Small intestine (tissue), 7 donors: Measurements from ENCODE around the gene SYNE2. TPM values are rescaled to one million over a fixed set of nuclear protein-coding genes. Genes with fewer than 3 reads are reported as not detected.
"Not testable (repeated sequence)": the region's sequence is repeated elsewhere in the genome, so short reads cannot be mapped to it uniquely, and the experiment has no call there.

Experiments
- DNase-seq, 2 donors: peaks; one replicate each; pipeline versions ENCODE4 v3.0.0 to v3.0.0-alpha.2; 2013
- FAIRE-seq: peaks from 2 replicates; lab custom pipeline; 2012; peaks lifted over from hg19 to GRCh38; lab: Jason Lieb, UNC
- H3K27ac ChIP-seq, 3 donors: one replicate each; pipeline ENCODE4 v1.5.1; 2013; ENCODE audit warnings: low read length in 2 of 3, mild to moderate bottlenecking in 2 of 3, control low read depth in 1 of 3, inconsistent platforms in 1 of 3, low read depth in 1 of 3, moderate library complexity in 1 of 3
- H3K27me3 ChIP-seq, 3 donors: one replicate each; pipeline ENCODE4 v1.6.1; 2013; ENCODE audit warnings: low read length in 3 of 3, inconsistent platforms in 1 of 3; ENCODE audit not compliant: control insufficient read depth in 3 of 3, insufficient read depth in 3 of 3
- H3K36me3 ChIP-seq, 3 donors: one replicate each; pipeline ENCODE4 v1.6.1; 2013; ENCODE audit warnings: low read length in 3 of 3, inconsistent platforms in 1 of 3, low read depth in 1 of 3, mild to moderate bottlenecking in 1 of 3, moderate library complexity in 1 of 3; ENCODE audit not compliant: control insufficient read depth in 3 of 3, insufficient read depth in 2 of 3
- H3K4me1 ChIP-seq, 3 donors: one replicate each; pipeline ENCODE4 v1.6.1; 2013; ENCODE audit warnings: low read length in 2 of 3, inconsistent platforms in 1 of 3, low read depth in 1 of 3, mild to moderate bottlenecking in 1 of 3, moderate library complexity in 1 of 3; ENCODE audit not compliant: control insufficient read depth in 3 of 3, insufficient read depth in 2 of 3
- H3K4me3 ChIP-seq, 3 donors: one replicate each; pipeline ENCODE4 v1.5.1; 2013; ENCODE audit warnings: low read length in 3 of 3, control low read depth in 1 of 3, inconsistent platforms in 1 of 3, low read depth in 1 of 3, mild to moderate bottlenecking in 1 of 3, moderate library complexity in 1 of 3
- H3K9me3 ChIP-seq, 2 donors: one replicate each; pipeline ENCODE4 v1.6.1; 2013; ENCODE audit warnings: low read depth in 1 of 2, low read length in 1 of 2; ENCODE audit not compliant: control insufficient read depth in 2 of 2, insufficient read depth in 1 of 2
- WGBS, 3 donors: extraction: QIAGEN DNeasy Blood & Tissue Kit; methylation state at CpG; one replicate each; pipeline ENCODE4 v1.1.7; 2013; 5-methylcytosine and 5-hydroxymethylcytosine counted together
- polyA plus RNA-seq, 4 donors: library from polyadenylated mRNA; stranded (reverse) in 3 of 4; unstranded in 1 of 4; fragments of 200-250 nt in 3 of 4; fragments of 120-200 nt in 1 of 4; gene quantifications; one replicate each; pipeline versions ENCODE4 v1.2.1 to v1.2.3, GENCODE V29; 2013
- donor health status: healthy with polysubstance abuse.
- donor health status: control.
- donor health status: control.
- donor health status: Bipolar disorder and iron deficiency.
- donor health status: healthy.

The SYNE2 gene
- polyA plus RNA-seq, 4 donors: 13.8 to 47.4 (median 32.9) TPM

GRCh38 chr14:64037869-64038745, 185.3 kb downstream of the SYNE2 start:
- FAIRE-seq, H3K36me3 ChIP-seq, H3K9me3 ChIP-seq, H3K27ac ChIP-seq, H3K4me1 ChIP-seq, H3K4me3 ChIP-seq, H3K27me3 ChIP-seq, DNase-seq: not testable (repeated sequence)
- WGBS, 3 donors: 98% methylated on average over 36 to 64 of the region's 66 CpGs

GRCh38 chr14:64038841-64039542, 186.2 kb downstream of the SYNE2 start:
- Histone ChIP-seq H3K9me3 (peaks cover 0 to 12% of the 10 kb centered on the region in 2 donors), H3K36me3 (peaks cover 0 to 15% (median 1%) of the 10 kb centered on the region in 3 donors), H3K4me1 (no peaks in the 10 kb centered on the region), H3K27me3 (no peaks in the 10 kb centered on the region), H3K4me3 (no peak overlapping the region), H3K27ac (no peak overlapping the region)
- DNase-seq (no peak), FAIRE-seq (no peak)
- 93 to 97% (median 95%) methylated on average over 4 of the region's 5 CpGs for WGBS, 3 donors

DNA sequence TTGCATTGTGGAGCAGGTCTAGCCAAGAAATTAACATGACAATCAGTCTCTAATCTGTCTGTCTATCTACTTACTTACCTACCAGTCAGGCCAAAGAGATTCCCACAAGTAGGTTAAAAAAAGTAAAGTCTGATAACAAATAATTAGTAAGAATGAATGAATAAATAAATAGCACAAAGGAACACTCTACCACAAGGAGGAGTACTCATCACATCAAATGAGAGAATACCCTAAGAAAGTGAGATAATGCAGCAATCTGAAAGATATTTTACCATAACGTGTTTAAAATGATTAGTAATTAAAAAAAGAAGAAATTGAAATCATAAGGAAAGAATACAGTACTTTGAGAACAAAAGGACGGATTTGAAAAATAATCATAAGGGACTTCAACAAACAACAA, 187.2 kb downstream of the SYNE2 start:
- WGBS, 3 donors: 93 to 97% (median 96%) methylated on average over 2 of the region's 2 CpGs
- Histone ChIP-seq H3K4me3 (no peak overlapping the region), H3K27ac (no peak overlapping the region), H3K4me1 (no peaks in the 10 kb centered on the region), H3K9me3 (peaks cover 0 to 12% of the 10 kb centered on the region in 2 donors), H3K27me3 (no peaks in the 10 kb centered on the region), H3K36me3 (peaks cover 0 to 16% (median under 1%) of the 10 kb centered on the region in 3 donors)
- no peak for DNase-seq
- FAIRE-seq: no peak

DNA sequence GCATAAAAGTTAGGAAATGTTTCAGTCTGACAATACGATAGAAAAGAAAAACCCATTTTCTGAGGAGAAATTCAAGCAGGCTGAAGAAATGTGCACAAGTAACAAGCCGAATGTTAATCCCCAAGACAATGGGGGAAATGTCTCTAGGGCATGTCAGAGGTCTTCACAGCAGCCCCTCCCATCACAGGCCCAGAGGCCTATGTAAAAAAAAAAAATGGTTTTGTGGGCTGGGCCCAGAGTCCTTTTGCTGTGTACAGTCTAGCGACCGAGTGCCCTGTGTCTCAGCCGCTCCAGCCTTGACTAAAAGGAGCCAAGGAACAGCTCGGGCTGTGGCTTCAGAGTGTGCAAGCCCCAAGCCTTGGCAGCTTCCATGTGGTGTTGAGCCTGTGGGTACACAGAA, 190.5 kb downstream of the SYNE2 start:
- H3K4me1 ChIP-seq, H3K27me3 ChIP-seq, DNase-seq, H3K27ac ChIP-seq, FAIRE-seq, H3K4me3 ChIP-seq: not testable (repeated sequence)
- Histone ChIP-seq H3K9me3 (peaks cover 0 to 10% of the 10 kb centered on the region in 2 donors), H3K36me3 (peaks cover 0 to 19% (median 2%) of the 10 kb centered on the region in 3 donors)
- WGBS, 3 donors: 97 to 98% (median 97%) methylated on average over 6 of the region's 6 CpGs

DNA sequence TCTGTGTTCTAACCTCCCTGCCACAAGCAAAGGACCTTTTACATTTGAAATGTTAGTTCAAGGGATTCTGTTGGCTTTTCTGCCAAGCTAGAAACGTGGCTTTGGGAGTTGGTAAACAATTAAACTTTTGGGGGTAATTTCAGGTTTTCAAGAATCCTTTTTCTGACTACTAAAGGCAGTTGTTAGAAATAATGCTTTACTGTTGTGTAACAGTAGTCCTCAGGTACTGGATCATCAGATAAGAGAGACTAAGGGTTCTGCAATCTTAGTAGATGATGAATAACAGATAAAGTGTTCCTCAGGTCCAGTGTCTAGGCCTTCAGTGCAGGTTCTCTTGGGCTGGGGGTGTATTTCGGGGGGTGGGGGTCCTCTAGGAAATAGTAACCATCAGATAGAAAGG, 192.3 kb downstream of the SYNE2 start:
- no peak for FAIRE-seq
- Histone ChIP-seq H3K27ac (no peak overlapping the region), H3K4me1 (no peaks in the 10 kb centered on the region), H3K9me3 (peaks cover 0 to 6% of the 10 kb centered on the region in 2 donors), H3K4me3 (no peak overlapping the region), H3K27me3 (no peaks in the 10 kb centered on the region), H3K36me3 (peaks cover 0 to 21% (median 3%) of the 10 kb centered on the region in 3 donors)
- DNase-seq: no peak
- 76 to 85% (median 82%) methylated on average over 2 of the region's 2 CpGs for WGBS, 3 donors

DNA sequence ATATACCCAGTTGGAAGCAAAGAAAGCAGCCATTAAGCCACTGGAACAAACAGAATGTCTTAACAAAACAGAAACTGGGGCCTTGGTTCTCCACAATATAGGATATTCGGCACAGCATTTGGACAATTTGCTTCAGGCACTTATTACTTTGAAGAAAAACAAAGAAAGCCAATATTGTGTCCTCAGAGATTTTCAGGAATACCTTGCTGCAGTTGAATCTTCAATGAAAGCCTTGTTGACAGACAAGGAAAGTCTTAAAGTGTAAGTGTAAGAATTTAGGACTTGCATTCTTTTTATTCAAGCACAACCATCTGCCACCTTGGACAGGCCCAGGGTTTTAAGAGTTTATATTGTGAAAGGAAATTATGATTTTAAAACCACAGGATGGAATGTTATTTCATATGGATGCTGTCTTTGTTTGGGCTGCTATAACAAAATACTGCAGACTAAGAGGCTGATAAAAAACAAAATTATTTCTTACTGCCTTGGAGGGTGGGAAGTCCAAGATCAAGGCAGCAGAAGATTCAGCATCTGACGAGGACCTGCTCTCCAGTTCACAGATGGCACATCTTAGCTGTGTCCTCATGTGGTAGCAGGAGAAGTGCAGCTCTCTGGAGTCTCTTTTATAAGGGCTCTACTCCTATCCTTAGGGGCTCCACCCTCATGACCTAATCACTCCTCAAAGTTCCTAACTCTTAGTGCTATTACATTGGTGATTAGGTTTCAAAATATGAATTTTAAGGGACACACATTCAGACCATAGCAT, 197.0 kb downstream of the SYNE2 start:
- H3K27me3 ChIP-seq: no peaks in the 10 kb centered on the region
- H3K27ac ChIP-seq: no peak overlapping the region
- no peaks in the 10 kb centered on the region for H3K4me1 ChIP-seq
- WGBS, 3 donors: 92 to 100% (median 100%) methylated on average over 2 of the region's 2 CpGs
- peaks cover 2 to 17% (median 10%) of the 10 kb centered on the region in 3 donors for H3K36me3 ChIP-seq
- H3K4me3 ChIP-seq: no peak overlapping the region
- no peak for FAIRE-seq
- DNase-seq: no peak
- no peaks in the 10 kb centered on the region for H3K9me3 ChIP-seq

GRCh38 chr14:64053694-64054669, 201.2 kb downstream of the SYNE2 start:
- Histone ChIP-seq H3K27me3 (no peaks in the 10 kb centered on the region), H3K27ac (no peak overlapping the region), H3K4me1 (no peaks in the 10 kb centered on the region), H3K4me3 (no peak overlapping the region), H3K36me3 (peaks cover 2 to 13% (median 13%) of the 10 kb centered on the region in 3 donors), H3K9me3 (no peaks in the 10 kb centered on the region)
- no peak for FAIRE-seq
- DNase-seq: no peak
- WGBS, 3 donors: 82 to 87% (median 82%) methylated on average over 10 of the region's 10 CpGs
